A549 (cell line): ENCODE results near the gene ESYT1. TPM values are rescaled to one million over a fixed set of nuclear protein-coding genes. Genes with fewer than 3 reads are reported as not detected.

ENCODE experiments used
- ATAC-seq, 2 experiments: fragments of 200-7000 bp in 1 of 2; fragments of >200 bp in 1 of 2; cut with Nextera tagmentation in 1 of 2; cut with Tn5 transposase in 1 of 2; 3 replicates each; pipeline versions ENCODE4 v1.8.0 to v1.9.1; 2018 to 2020; ENCODE audit warnings: mild to moderate bottlenecking in 1 of 2, moderate library complexity in 1 of 2
- CTCF ChIA-PET: fragments of 300-600 bp; sonication (Branson Sonifier 250); formaldehyde crosslinking; extraction: SDS; loops from one replicate; lab custom pipeline; 2021; ENCODE audit warnings: antibody characterized with exemption, inconsistent platforms; lab: Yijun Ruan, JAX
- POLR2A ChIA-PET: fragments of 350-600 bp; formaldehyde crosslinking; extraction: SDS; loops from one replicate; lab custom pipeline; 2021; ENCODE audit warnings: antibody characterized with exemption, inconsistent platforms; lab: Yijun Ruan, JAX
- DNase-seq, 2 experiments: peaks; one replicate each; pipeline versions ENCODE4 v3.0.0 to v3.0.0-alpha.2; 2011 to 2016; ENCODE audit warnings: low read depth in 1 of 2, low spot score in 1 of 2
- FAIRE-seq: peaks from 2 replicates; lab custom pipeline; 2011; peaks lifted over from hg19 to GRCh38; lab: Jason Lieb, UNC
- H3K27ac ChIP-seq, 2 experiments: fragments of >200 bp; sonication (Bioruptor Twin); formaldehyde crosslinking; 3 replicates each; pipeline ENCODE4 v1.5.1; 2016 to 2017
- H3K4me1 ChIP-seq: fragments of >200 bp; sonication (Bioruptor Twin); formaldehyde crosslinking; 3 replicates; pipeline ENCODE4 v1.6.1; 2016
- H3K4me2 ChIP-seq: fragments of >200 bp; sonication (Bioruptor Twin); formaldehyde crosslinking; 3 replicates; pipeline ENCODE4 v1.6.1; 2016
- H3K4me3 ChIP-seq: fragments of >200 bp; sonication (Bioruptor Twin); formaldehyde crosslinking; 3 replicates; pipeline ENCODE4 v1.5.1; 2016
- H3K9me3 ChIP-seq: fragments of >200 bp; sonication (Bioruptor Twin); formaldehyde crosslinking; 3 replicates; pipeline ENCODE4 v1.6.1; 2016
- CBX2 ChIP-seq: fragments of 200-600 bp; sonication (generic); IDR thresholded peaks from 2 replicates; pipeline ENCODE4 v1.6.1; 2016; ENCODE audit warnings: low read depth, mild to moderate bottlenecking, borderline replicate concordance
- CBX8 ChIP-seq: fragments of 200-600 bp; sonication (generic); IDR thresholded peaks from 2 replicates; pipeline ENCODE4 v1.6.1; 2016
- CEBPB ChIP-seq, 2 experiments: fragments of >200 bp in 1 of 2; sonication (Bioruptor Twin) in 1 of 2; formaldehyde crosslinking in 1 of 2; IDR thresholded peaks; 2 replicates each; pipeline ENCODE4 v1.6.1; 2012 to 2016
- CHD2 ChIP-seq: fragments of 150-350 bp; IDR thresholded peaks from 2 replicates; pipeline ENCODE4 v1.6.1; 2014; ENCODE audit warnings: low read length; ENCODE audit not compliant: partially characterized antibody
- CHD4 ChIP-seq: fragments of 200-600 bp; sonication (generic); IDR thresholded peaks from 2 replicates; pipeline ENCODE4 v1.6.1; 2016; ENCODE audit warnings: antibody characterized with exemption, mild to moderate bottlenecking, borderline replicate concordance
- EHF ChIP-seq: fragments of 250-450 bp; sonication (Bioruptor Pico); IDR thresholded peaks from 2 replicates; pipeline ENCODE4 v1.5.0; 2020; ENCODE audit warnings: mild to moderate bottlenecking
- FOSB ChIP-seq: fragments of 250-450 bp; sonication (Bioruptor Pico); IDR thresholded peaks from 2 replicates; pipeline ENCODE4 v1.5.0; 2020; ENCODE audit warnings: mild to moderate bottlenecking, moderate library complexity
- FOXS1 ChIP-seq: fragments of 250-450 bp; sonication (Bioruptor Pico); IDR thresholded peaks from 2 replicates; pipeline ENCODE4 v1.5.0; 2020; ENCODE audit warnings: mild to moderate bottlenecking, moderate library complexity
- GATA3 ChIP-seq: IDR thresholded peaks from 2 replicates; pipeline ENCODE4 v1.6.1; 2012; ENCODE audit warnings: borderline replicate concordance
- HEYL ChIP-seq: fragments of 250-450 bp; sonication (Bioruptor Pico); IDR thresholded peaks from 2 replicates; pipeline ENCODE4 v1.8.0; 2021; ENCODE audit warnings: mild to moderate bottlenecking, moderate library complexity
- KDM1A ChIP-seq: fragments of 200-600 bp; sonication (generic); IDR thresholded peaks from 2 replicates; pipeline ENCODE4 v1.6.1; 2016; ENCODE audit warnings: low read depth, mild to moderate bottlenecking
- MAFK ChIP-seq: fragments of 450-650 bp; IDR thresholded peaks from 2 replicates; pipeline ENCODE4 v1.6.1; 2014; ENCODE audit not compliant: partially characterized antibody
- MYC ChIP-seq: IDR thresholded peaks from 2 replicates; pipeline ENCODE4 v1.6.1; 2012; ENCODE audit warnings: mild to moderate bottlenecking, inconsistent platforms, low read length, improper control_type of control experiment, borderline replicate concordance
- NPAS2 ChIP-seq: fragments of 250-450 bp; sonication (Bioruptor Pico); IDR thresholded peaks from 2 replicates; pipeline ENCODE4 v1.8.0; 2022; ENCODE audit warnings: mild to moderate bottlenecking, moderate library complexity, borderline replicate concordance
- NR3C1 ChIP-seq: fragments of >200 bp; sonication (Bioruptor Twin); formaldehyde crosslinking; IDR thresholded peaks from 3 replicates; pipeline ENCODE4 v1.6.1; 2017
- POLR2A ChIP-seq: IDR thresholded peaks from 2 replicates; pipeline ENCODE4 v1.6.1; 2012; ENCODE audit warnings: mild to moderate bottlenecking, low read length
- POLR2AphosphoS2 ChIP-seq: conservative IDR thresholded peaks from 2 replicates; pipeline ENCODE4 v1.6.1; 2012; ENCODE audit warnings: low read length, improper control_type of control experiment, inconsistent platforms
- RAD21 ChIP-seq, 2 experiments: fragments of >200 bp in 1 of 2; sonication (Bioruptor Twin) in 1 of 2; formaldehyde crosslinking in 1 of 2; IDR thresholded peaks in 1 of 2; conservative IDR thresholded peaks in 1 of 2; 2 replicates in 1 of 2; 3 replicates in 1 of 2; pipeline ENCODE4 v1.6.1; 2012 to 2018; ENCODE audit warnings: inconsistent platforms in 1 of 2
- RCOR1 ChIP-seq: fragments of 150-350 bp; IDR thresholded peaks from 2 replicates; pipeline ENCODE4 v1.6.1; 2014; ENCODE audit warnings: antibody characterized with exemption, low read length, low read depth
- RNF2 ChIP-seq: fragments of 200-600 bp; sonication (generic); IDR thresholded peaks from 2 replicates; pipeline ENCODE4 v1.6.1; 2016; ENCODE audit warnings: low read depth, mild to moderate bottlenecking, antibody characterized with exemption, moderate library complexity, borderline replicate concordance
- ZC3H11A ChIP-seq: fragments of 450-650 bp; IDR thresholded peaks from 2 replicates; pipeline ENCODE4 v1.6.1; 2014; ENCODE audit warnings: antibody characterized with exemption, mild to moderate bottlenecking
- ZNF302 ChIP-seq: fragments of 250-450 bp; sonication (Bioruptor Pico); IDR thresholded peaks from 2 replicates; pipeline ENCODE4 v1.9.0; 2021; ENCODE audit warnings: inconsistent platforms, mild to moderate bottlenecking, moderate library complexity
- ZSCAN20 ChIP-seq: fragments of 250-450 bp; sonication (Bioruptor Pico); IDR thresholded peaks from 2 replicates; pipeline ENCODE4 v1.8.0; 2022; ENCODE audit warnings: mild to moderate bottlenecking, moderate library complexity
- WGBS: methylation state at CpG from one replicate; pipeline ENCODE4 v1.1.6; 2017; ENCODE audit errors: missing lambda C conversion rate; 5-methylcytosine and 5-hydroxymethylcytosine counted together
- polyA plus RNA-seq, 4 experiments: library from polyadenylated mRNA; depleted of rRNA in 3 of 4; stranded (reverse); fragments of >200 nt; fragmentation: RNase III in 1 of 4; extraction: RNeasy Plus Mini Kit Qiagen cat#74134 plus additional on column Dnase treatment in 1 of 4; gene quantifications; 2 replicates in 3 of 4; 3 replicates in 1 of 4; pipeline ENCODE4 v1.2.3, GENCODE V29; 2011 to 2017
- TF ChIP-seq, protein P1 (sequence below): fragments of 450-650 bp; IDR thresholded peaks from 2 replicates; pipeline ENCODE4 v1.6.1; 2014; ENCODE audit warnings: antibody characterized with exemption
- TF ChIP-seq, protein P2 (sequence below): fragments of 250-450 bp; sonication (Bioruptor Pico); IDR thresholded peaks from 2 replicates; pipeline ENCODE4 v1.5.0; 2020; ENCODE audit warnings: low read depth, mild to moderate bottlenecking, moderate library complexity
- TF ChIP-seq, protein P3 (sequence below): IDR thresholded peaks from 2 replicates; pipeline ENCODE4 v1.6.1; 2012
- TF ChIP-seq, protein P4 (sequence below): fragments of 250-450 bp; sonication (Bioruptor Pico); IDR thresholded peaks from 2 replicates; pipeline ENCODE4 v1.5.0; 2021; ENCODE audit warnings: mild to moderate bottlenecking, moderate library complexity, borderline replicate concordance
- TF ChIP-seq, protein P5 (sequence below): fragments of 150-350 bp; IDR thresholded peaks from 2 replicates; pipeline ENCODE4 v1.6.1; 2014; ENCODE audit warnings: low read depth, mild to moderate bottlenecking, low read length
- TF ChIP-seq, protein P6 (sequence below): fragments of >200 bp; sonication (Bioruptor Twin); formaldehyde crosslinking; IDR thresholded peaks from 3 replicates; pipeline ENCODE4 v1.6.1; 2016

The ESYT1 gene
- polyA plus RNA-seq, 2 of the 4 experiments (the other 2 are of a cell fraction) = 54.2 to 72.4 TPM

DNA sequence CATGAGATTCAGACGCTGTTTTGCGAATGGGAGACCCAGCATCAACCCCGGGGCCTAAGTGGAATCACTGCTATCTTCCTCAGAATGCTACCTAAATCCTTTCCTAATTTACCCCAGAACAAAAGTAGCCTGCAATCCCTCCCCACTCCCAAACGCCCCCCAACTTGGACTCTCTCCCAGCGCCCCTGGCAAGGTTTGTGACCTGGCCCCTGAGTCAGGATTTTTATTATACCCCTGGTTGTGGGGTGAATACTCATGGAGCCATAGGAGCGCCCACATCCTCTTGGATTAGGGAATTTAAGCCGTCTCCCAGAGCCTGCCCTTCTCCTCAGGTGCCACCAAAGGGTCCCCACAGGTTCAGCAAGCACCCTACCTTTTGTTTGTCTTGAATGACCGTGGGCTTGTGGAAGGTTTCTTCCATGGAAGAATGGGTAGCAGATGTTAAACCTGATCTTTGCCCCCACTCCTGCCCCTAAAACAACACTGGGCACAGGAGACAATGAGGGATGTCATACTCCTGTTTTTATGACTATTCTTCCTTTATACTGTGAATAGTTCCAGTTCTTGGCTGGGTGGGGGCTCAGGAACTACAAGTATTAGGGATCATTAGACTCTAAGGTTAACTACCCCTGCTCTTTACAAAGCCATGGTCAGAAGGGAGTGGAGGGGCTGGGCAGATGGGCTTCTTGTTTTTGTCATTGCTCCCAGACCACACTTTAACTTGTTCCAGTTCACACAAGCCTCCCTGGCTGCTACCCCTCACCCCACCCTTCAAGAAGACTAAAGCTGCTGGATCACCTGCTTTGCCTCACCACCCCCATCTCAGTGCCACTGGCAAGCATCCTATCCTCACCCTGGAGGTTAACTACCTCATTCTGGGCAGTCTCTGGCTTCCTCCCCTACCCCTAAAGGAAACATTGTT, 24.9 kb downstream of the ESYT1 start:
- H3K4me3 ChIP-seq = peak overlapping the region; percentile 53
- ATAC-seq (no peak), FAIRE-seq (no peak), DNase-seq (no peak)
- peaks cover 21% of the 10 kb centered on the region; the same call in 2 of the 3 replicates for H3K4me1 ChIP-seq
- ChIA-PET POLR2A (no interaction called here), CTCF (interaction anchor here (0.6 to 10.2 kb wide), 4 partner anchors 9 to 341 kb away, joined by 3 to 98 read pairs (median 4); partner anchors contain the start of gene ESYT1)
- WGBS = 16% methylated on average over 8 of the region's 8 CpGs
- no peak for TF ChIP-seq MYC
- TF ChIP-seq NPAS2 (CRISPR knock-in tag) = no peak
- no peak for TF ChIP-seq CBX8
- TF ChIP-seq ZSCAN20 = no peak
- TF ChIP-seq, protein P1, sequence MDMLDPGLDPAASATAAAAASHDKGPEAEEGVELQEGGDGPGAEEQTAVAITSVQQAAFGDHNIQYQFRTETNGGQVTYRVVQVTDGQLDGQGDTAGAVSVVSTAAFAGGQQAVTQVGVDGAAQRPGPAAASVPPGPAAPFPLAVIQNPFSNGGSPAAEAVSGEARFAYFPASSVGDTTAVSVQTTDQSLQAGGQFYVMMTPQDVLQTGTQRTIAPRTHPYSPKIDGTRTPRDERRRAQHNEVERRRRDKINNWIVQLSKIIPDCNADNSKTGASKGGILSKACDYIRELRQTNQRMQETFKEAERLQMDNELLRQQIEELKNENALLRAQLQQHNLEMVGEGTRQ = no peak
- TF ChIP-seq CEBPB (IDR thresholded peaks at IDR 0.05) = no peak
- TF ChIP-seq CBX2 = no peak
- no peak for TF ChIP-seq HEYL
- no peak for TF ChIP-seq MAFK
- TF ChIP-seq FOXS1 (CRISPR knock-in tag) = no peak
- TF ChIP-seq, protein P2, sequence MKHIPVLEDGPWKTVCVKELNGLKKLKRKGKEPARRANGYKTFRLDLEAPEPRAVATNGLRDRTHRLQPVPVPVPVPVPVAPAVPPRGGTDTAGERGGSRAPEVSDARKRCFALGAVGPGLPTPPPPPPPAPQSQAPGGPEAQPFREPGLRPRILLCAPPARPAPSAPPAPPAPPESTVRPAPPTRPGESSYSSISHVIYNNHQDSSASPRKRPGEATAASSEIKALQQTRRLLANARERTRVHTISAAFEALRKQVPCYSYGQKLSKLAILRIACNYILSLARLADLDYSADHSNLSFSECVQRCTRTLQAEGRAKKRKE (CRISPR knock-in tag) = no peak
- no peak for TF ChIP-seq KDM1A
- no peak for TF ChIP-seq FOSB (CRISPR knock-in tag)
- TF ChIP-seq RNF2 = no peak
- no peak for TF ChIP-seq ZNF302 (CRISPR knock-in tag)
- no peak for TF ChIP-seq CHD2
- no peak for TF ChIP-seq POLR2A
- TF ChIP-seq CHD4 = no peak
- H3K27ac ChIP-seq = peak overlapping the region; percentile 92 to 93
- H3K9me3 ChIP-seq = no peaks in the 10 kb centered on the region
- H3K4me2 ChIP-seq = peak overlapping the region; percentile 82

DNA sequence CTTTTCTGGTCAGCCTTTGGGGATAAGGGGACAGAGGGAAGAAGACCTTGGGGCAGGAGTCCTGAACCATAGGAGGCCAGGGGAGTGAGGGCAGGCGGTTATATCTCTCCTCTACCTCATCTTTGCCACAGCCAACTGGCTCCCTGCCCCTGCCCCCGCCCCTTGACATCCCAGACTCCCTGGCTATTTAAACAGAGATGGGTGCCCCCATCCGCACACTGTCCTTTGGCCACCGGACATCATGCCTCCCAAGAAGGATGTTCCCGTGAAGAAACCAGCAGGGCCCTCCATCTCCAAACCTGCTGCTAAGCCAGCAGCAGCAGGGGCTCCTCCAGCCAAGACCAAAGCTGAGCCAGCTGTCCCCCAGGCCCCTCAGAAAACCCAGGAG, 25.6 kb downstream of the ESYT1 start:
- POLR2A ChIA-PET = interaction anchor here (0.6 kb wide), 1 partner anchor 12 kb away, joined by 4 read pairs; no protein-coding TSS in a partner anchor
- no peak for FAIRE-seq
- TF ChIP-seq, protein P3, sequence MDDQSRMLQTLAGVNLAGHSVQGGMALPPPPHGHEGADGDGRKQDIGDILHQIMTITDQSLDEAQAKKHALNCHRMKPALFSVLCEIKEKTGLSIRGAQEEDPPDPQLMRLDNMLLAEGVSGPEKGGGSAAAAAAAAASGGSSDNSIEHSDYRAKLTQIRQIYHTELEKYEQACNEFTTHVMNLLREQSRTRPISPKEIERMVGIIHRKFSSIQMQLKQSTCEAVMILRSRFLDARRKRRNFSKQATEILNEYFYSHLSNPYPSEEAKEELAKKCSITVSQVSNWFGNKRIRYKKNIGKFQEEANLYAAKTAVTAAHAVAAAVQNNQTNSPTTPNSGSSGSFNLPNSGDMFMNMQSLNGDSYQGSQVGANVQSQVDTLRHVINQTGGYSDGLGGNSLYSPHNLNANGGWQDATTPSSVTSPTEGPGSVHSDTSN = no peak
- TF ChIP-seq, protein P4, sequence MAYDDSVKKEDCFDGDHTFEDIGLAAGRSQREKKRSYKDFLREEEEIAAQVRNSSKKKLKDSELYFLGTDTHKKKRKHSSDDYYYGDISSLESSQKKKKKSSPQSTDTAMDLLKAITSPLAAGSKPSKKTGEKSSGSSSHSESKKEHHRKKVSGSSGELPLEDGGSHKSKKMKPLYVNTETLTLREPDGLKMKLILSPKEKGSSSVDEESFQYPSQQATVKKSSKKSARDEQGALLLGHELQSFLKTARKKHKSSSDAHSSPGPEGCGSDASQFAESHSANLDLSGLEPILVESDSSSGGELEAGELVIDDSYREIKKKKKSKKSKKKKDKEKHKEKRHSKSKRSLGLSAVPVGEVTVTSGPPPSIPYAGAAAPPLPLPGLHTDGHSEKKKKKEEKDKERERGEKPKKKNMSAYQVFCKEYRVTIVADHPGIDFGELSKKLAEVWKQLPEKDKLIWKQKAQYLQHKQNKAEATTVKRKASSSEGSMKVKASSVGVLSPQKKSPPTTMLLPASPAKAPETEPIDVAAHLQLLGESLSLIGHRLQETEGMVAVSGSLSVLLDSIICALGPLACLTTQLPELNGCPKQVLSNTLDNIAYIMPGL (CRISPR knock-in tag) = no peak
- no peak for TF ChIP-seq POLR2AphosphoS2
- TF ChIP-seq RCOR1 = no peak
- TF ChIP-seq EHF (CRISPR knock-in tag) = no peak
- TF ChIP-seq ZC3H11A = no peak
- TF ChIP-seq, protein P5, sequence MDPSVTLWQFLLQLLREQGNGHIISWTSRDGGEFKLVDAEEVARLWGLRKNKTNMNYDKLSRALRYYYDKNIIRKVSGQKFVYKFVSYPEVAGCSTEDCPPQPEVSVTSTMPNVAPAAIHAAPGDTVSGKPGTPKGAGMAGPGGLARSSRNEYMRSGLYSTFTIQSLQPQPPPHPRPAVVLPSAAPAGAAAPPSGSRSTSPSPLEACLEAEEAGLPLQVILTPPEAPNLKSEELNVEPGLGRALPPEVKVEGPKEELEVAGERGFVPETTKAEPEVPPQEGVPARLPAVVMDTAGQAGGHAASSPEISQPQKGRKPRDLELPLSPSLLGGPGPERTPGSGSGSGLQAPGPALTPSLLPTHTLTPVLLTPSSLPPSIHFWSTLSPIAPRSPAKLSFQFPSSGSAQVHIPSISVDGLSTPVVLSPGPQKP = no peak
- no peak for TF ChIP-seq GATA3
- no peak for TF ChIP-seq CBX2
- TF ChIP-seq NR3C1 = no peak
- TF ChIP-seq CHD4 = no peak
- TF ChIP-seq RAD21 (conservative IDR thresholded peaks at IDR 0.05 in 1 of 2, IDR thresholded peaks at IDR 0.05 in 1 of 2) = no peak
- TF ChIP-seq, protein P6, sequence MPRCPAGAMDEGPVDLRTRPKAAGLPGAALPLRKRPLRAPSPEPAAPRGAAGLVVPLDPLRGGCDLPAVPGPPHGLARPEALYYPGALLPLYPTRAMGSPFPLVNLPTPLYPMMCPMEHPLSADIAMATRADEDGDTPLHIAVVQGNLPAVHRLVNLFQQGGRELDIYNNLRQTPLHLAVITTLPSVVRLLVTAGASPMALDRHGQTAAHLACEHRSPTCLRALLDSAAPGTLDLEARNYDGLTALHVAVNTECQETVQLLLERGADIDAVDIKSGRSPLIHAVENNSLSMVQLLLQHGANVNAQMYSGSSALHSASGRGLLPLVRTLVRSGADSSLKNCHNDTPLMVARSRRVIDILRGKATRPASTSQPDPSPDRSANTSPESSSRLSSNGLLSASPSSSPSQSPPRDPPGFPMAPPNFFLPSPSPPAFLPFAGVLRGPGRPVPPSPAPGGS = no peak

More for the DNA sequence above, 25.6 kb downstream of the ESYT1 start:
- peak overlapping the region in 1 of 2 experiments; percentile 93; a peak in 2 of 6 replicates for H3K27ac ChIP-seq
- CTCF ChIA-PET = interaction anchor here (1.2 to 10.2 kb wide), 5 partner anchors 9 to 36 kb away, joined by 3 to 98 read pairs (median 5); partner anchors contain the start of genes ESYT1 and SMARCC2
- WGBS = 75% methylated on average over 5 of the region's 5 CpGs
- no peak overlapping the region; the same call in 2 of the 3 replicates for H3K4me3 ChIP-seq
- H3K4me1 ChIP-seq = peaks cover 21% of the 10 kb centered on the region; the same call in 2 of the 3 replicates
- no peaks in the 10 kb centered on the region for H3K9me3 ChIP-seq
- peak overlapping the region; percentile 82 for H3K4me2 ChIP-seq
- no peak for ATAC-seq
- no peak for DNase-seq
